GM19351 (cell line): ENCODE measurements around the gene SEM1.
"Not testable (repeated sequence)": the region's sequence is repeated elsewhere in the genome, so short reads cannot be mapped to it uniquely, and the experiment has no call there.

Experiments used
- ATAC-seq: cut with Tn5 transposase; IDR thresholded peaks from one replicate; pipeline ENCODE4 v1.9.1; 2021; ENCODE audit warnings: mild to moderate bottlenecking, moderate library complexity; ENCODE audit not compliant: unreplicated experiment

SEM1 gene

GRCh38 chr7:96707901-96708774 lies 1.5 kb downstream of the SEM1 start:
- no peak for ATAC-seq

GRCh38 chr7:96701258-96701657 lies 8.4 kb downstream of the SEM1 start:
- ATAC-seq: no peak

GRCh38 chr7:96700516-96700915 lies 9.1 kb downstream of the SEM1 start:
- ATAC-seq: no peak

- no peak for ATAC-seq
Measured at GRCh38 chr7:96699219-96699871, 10.3 kb downstream of the SEM1 start.

GRCh38 chr7:96698449-96698848 lies 11.2 kb downstream of the SEM1 start:
- not testable (repeated sequence) for ATAC-seq

GRCh38 chr7:96697822-96698221 lies 11.8 kb downstream of the SEM1 start:
- no peak for ATAC-seq

GRCh38 chr7:96695581-96695980 lies 14.1 kb downstream of the SEM1 start:
- no peak for ATAC-seq

- ATAC-seq: no peak
Measured at GRCh38 chr7:96694082-96694481, 15.6 kb downstream of the SEM1 start.

- ATAC-seq: no peak
Measured at GRCh38 chr7:96691702-96692101, 17.9 kb downstream of the SEM1 start.

GRCh38 chr7:96689414-96689813 lies 20.2 kb downstream of the SEM1 start:
- no peak for ATAC-seq

GRCh38 chr7:96686305-96686704 lies 23.3 kb downstream of the SEM1 start:
- ATAC-seq: no peak

GRCh38 chr7:96685755-96686154 lies 23.9 kb downstream of the SEM1 start:
- peak; percentile 90 for ATAC-seq

- peak; percentile 42 for ATAC-seq
Measured at GRCh38 chr7:96685353-96685752, 24.3 kb downstream of the SEM1 start.

- no peak for ATAC-seq
Measured at GRCh38 chr7:96679886-96680285, 29.8 kb downstream of the SEM1 start.

GRCh38 chr7:96676919-96677318 lies 32.7 kb downstream of the SEM1 start:
- no peak for ATAC-seq

GRCh38 chr7:96675548-96675947 lies 34.1 kb downstream of the SEM1 start:
- ATAC-seq: no peak

- ATAC-seq: no peak
Measured at GRCh38 chr7:96674565-96674964, 35.1 kb downstream of the SEM1 start.

- ATAC-seq: no peak
Measured at GRCh38 chr7:96671854-96672253, 37.8 kb downstream of the SEM1 start.

- no peak for ATAC-seq
Measured at GRCh38 chr7:96670338-96671289, 39.0 kb downstream of the SEM1 start.

- ATAC-seq: no peak
Measured at GRCh38 chr7:96669812-96670211, 39.8 kb downstream of the SEM1 start.

GRCh38 chr7:96667026-96667425 lies 42.6 kb downstream of the SEM1 start:
- ATAC-seq: no peak
